ENCODE data around the gene ICA1L. TPM values are rescaled to one million over a fixed set of nuclear protein-coding genes. Genes with fewer than 3 reads are reported as not detected.

ICA1L gene
- total RNA-seq, 1 experiment from 2014 or later = 5.5 TPM

DNA sequence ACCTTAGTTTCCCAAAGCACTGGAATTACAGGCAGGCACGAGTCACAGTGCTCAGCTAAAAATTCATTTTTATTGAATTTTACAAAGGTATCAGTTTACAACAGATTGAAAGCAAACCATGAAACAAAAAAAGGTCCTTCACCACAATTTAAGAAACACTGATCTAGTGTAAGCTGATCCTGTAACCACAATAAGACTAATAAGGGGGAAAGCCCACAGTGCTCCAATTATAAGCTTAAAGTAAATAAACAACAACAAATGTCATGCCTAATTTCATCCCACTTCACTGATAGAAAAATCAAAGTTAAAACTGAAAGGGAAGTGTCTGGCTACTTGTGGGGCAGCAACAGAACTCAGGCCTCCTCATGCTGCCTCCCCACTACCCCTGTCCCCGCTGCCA lies 49.2 kb downstream of the ICA1L start:
- no peaks in the 10 kb centered on the region for H3K36me3 Mint-ChIP-seq (ENCODE audit: insufficient read depth, unreplicated experiment)
- no peaks in the 10 kb centered on the region for H3K9me3 Mint-ChIP-seq (ENCODE audit: unreplicated experiment)
- no peaks in the 10 kb centered on the region for H3K27me3 ChIP-seq (replicated peaks; ENCODE audit: control insufficient read depth, insufficient read depth, low read length)
- no peaks in the 10 kb centered on the region for H3K36me3 ChIP-seq (ENCODE audit: control insufficient read depth, insufficient read depth, low read length)
- TF ChIP-seq CTCF (IDR thresholded peaks at IDR 0.05; ENCODE audit: insufficient read depth in 1 of 2, low read depth in 1 of 2, low read length in 1 of 2, severe bottlenecking in 1 of 2, unreplicated experiment in 1 of 2) = no peak
- DNase-seq = no peak
- CTCF ChIA-PET = no interaction called here
- H3K4me3 ChIP-seq (ENCODE audit: low read depth, low read length) = no peak overlapping the region
- intact Hi-C loops (cut with micrococcal nuclease; ENCODE audit: unreplicated experiment) = no loop called here
- no peaks in the 10 kb centered on the region for H3K9me3 ChIP-seq
- H3K27me3 Mint-ChIP-seq (ENCODE audit: insufficient read depth, unreplicated experiment) = no peaks in the 10 kb centered on the region
- H3K4me1 ChIP-seq = peaks cover 9% of the 10 kb centered on the region
- BruUV-seq (replicated peaks) = no TSS peak
- H3K4me1 Mint-ChIP-seq (ENCODE audit: low read depth, unreplicated experiment) = peaks cover 9% of the 10 kb centered on the region
- POLR2A ChIA-PET = no interaction called here
- no peak overlapping the region for H3K27ac Mint-ChIP-seq (ENCODE audit: unreplicated experiment)
- no peak overlapping the region for H3K4me3 Mint-ChIP-seq (ENCODE audit: unreplicated experiment)

GRCh38 chr2:202821206-202822160 lies 50.1 kb downstream of the ICA1L start:
- ChIA-PET POLR2A (no interaction called here), CTCF (no interaction called here)
- Mint-ChIP-seq H3K27ac (ENCODE audit: unreplicated experiment) (no peak overlapping the region), H3K36me3 (ENCODE audit: insufficient read depth, unreplicated experiment) (no peaks in the 10 kb centered on the region), H3K4me1 (ENCODE audit: low read depth, unreplicated experiment) (peaks cover 9% of the 10 kb centered on the region), H3K9me3 (ENCODE audit: unreplicated experiment) (no peaks in the 10 kb centered on the region), H3K4me3 (ENCODE audit: unreplicated experiment) (no peak overlapping the region), H3K27me3 (ENCODE audit: insufficient read depth, unreplicated experiment) (no peaks in the 10 kb centered on the region)
- Histone ChIP-seq H3K36me3 (ENCODE audit: control insufficient read depth, insufficient read depth, low read length) (no peaks in the 10 kb centered on the region), H3K4me3 (ENCODE audit: low read depth, low read length) (no peak overlapping the region), H3K9me3 (no peaks in the 10 kb centered on the region), H3K27me3 (replicated peaks; ENCODE audit: control insufficient read depth, insufficient read depth, low read length) (no peaks in the 10 kb centered on the region), H3K4me1 (peaks cover 9% of the 10 kb centered on the region)
- DNase-seq = no peak
- TF ChIP-seq CTCF (IDR thresholded peaks at IDR 0.05; ENCODE audit: insufficient read depth in 1 of 2, low read depth in 1 of 2, low read length in 1 of 2, severe bottlenecking in 1 of 2, unreplicated experiment in 1 of 2) = no peak
- intact Hi-C loops (cut with micrococcal nuclease; ENCODE audit: unreplicated experiment) = no loop called here
- BruUV-seq (replicated peaks) = no TSS peak

DNA sequence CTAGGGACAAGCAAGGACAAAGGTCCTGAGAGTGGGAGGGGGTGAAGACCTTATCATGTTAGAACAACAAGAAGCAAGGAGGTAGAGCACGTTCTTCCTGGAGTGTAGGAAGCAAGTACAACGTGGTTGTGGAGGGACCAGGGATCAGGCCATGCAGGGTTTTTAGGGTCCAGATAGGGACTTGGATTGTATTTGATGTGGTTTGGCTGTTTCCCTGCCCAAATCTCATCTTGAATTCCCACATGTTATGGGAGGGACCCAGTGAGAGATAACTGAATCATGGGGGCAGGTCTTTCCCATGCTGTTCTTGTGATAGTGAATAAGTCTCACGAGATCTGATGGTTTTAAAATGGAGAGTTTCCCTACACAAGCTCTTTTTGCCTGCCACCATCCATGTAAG lies 53.2 kb downstream of the ICA1L start:
- Mint-ChIP-seq H3K36me3 (ENCODE audit: insufficient read depth, unreplicated experiment) (no peaks in the 10 kb centered on the region), H3K4me1 (ENCODE audit: low read depth, unreplicated experiment) (peaks cover 9% of the 10 kb centered on the region), H3K27ac (ENCODE audit: unreplicated experiment) (no peak overlapping the region), H3K9me3 (ENCODE audit: unreplicated experiment) (no peaks in the 10 kb centered on the region), H3K4me3 (ENCODE audit: unreplicated experiment) (no peak overlapping the region), H3K27me3 (ENCODE audit: insufficient read depth, unreplicated experiment) (no peaks in the 10 kb centered on the region)
- Histone ChIP-seq H3K4me1 (peaks cover 9% of the 10 kb centered on the region), H3K36me3 (ENCODE audit: control insufficient read depth, insufficient read depth, low read length) (no peaks in the 10 kb centered on the region), H3K4me3 (ENCODE audit: low read depth, low read length) (no peak overlapping the region), H3K27me3 (replicated peaks; ENCODE audit: control insufficient read depth, insufficient read depth, low read length) (no peaks in the 10 kb centered on the region), H3K9me3 (no peaks in the 10 kb centered on the region)
- intact Hi-C loops (cut with micrococcal nuclease; ENCODE audit: unreplicated experiment) = no loop called here
- DNase-seq = no peak
- no TSS peak for BruUV-seq (replicated peaks)
- ChIA-PET POLR2A (no interaction called here), CTCF (no interaction called here)
- no peak for TF ChIP-seq CTCF (IDR thresholded peaks at IDR 0.05; ENCODE audit: insufficient read depth in 1 of 2, low read depth in 1 of 2, low read length in 1 of 2, severe bottlenecking in 1 of 2, unreplicated experiment in 1 of 2)

Data from Caco-2 (cell line).